GM12891 (cell line): Measurements from ENCODE around the gene PHF24.

Experiments
- POLR2A ChIP-seq: IDR thresholded peaks from 2 replicates; pipeline ENCODE4 v1.6.1; 2011; ENCODE audit warnings: low read depth, low read length, control low read depth
- POLR2AphosphoS5 ChIP-seq: IDR thresholded peaks from 2 replicates; pipeline ENCODE4 v1.6.1; 2011; ENCODE audit warnings: low read depth, low read length, control low read depth
- POU2F2 ChIP-seq: IDR thresholded peaks from 2 replicates; pipeline ENCODE4 v1.6.1; 2011; ENCODE audit warnings: low read depth, mild to moderate bottlenecking, control low read depth, low read length, moderate library complexity
- TAF1 ChIP-seq: IDR thresholded peaks from 2 replicates; pipeline ENCODE4 v1.6.1; 2011; ENCODE audit warnings: low read depth, low read length, control low read depth

GRCh38 chr9:35027374-35027773, 69.3 kb downstream of the PHF24 start:
- no peak for TF ChIP-seq TAF1
- TF ChIP-seq POLR2A = no peak
- no peak for TF ChIP-seq POLR2AphosphoS5
- TF ChIP-seq POU2F2 = no peak
